HG03159 (cell line): Measurements from ENCODE around the gene CDH8.
"Not testable (repeated sequence)": the region's sequence is repeated elsewhere in the genome, so short reads cannot be mapped to it uniquely, and the experiment has no call there.

Source experiments
- ATAC-seq: cut with Tn5 transposase; IDR thresholded peaks from one replicate; pipeline ENCODE4 v1.9.1; 2021; ENCODE audit warnings: mild to moderate bottlenecking, moderate library complexity; ENCODE audit not compliant: unreplicated experiment

Gene CDH8

GRCh38 chr16:61872778-61873119 is 163.5 kb downstream of the CDH8 start:
- no peak for ATAC-seq

GRCh38 chr16:61871837-61872777 is 164.1 kb downstream of the CDH8 start:
- no peak for ATAC-seq

GRCh38 chr16:61862221-61863155 is 173.8 kb downstream of the CDH8 start:
- ATAC-seq = no peak

DNA sequence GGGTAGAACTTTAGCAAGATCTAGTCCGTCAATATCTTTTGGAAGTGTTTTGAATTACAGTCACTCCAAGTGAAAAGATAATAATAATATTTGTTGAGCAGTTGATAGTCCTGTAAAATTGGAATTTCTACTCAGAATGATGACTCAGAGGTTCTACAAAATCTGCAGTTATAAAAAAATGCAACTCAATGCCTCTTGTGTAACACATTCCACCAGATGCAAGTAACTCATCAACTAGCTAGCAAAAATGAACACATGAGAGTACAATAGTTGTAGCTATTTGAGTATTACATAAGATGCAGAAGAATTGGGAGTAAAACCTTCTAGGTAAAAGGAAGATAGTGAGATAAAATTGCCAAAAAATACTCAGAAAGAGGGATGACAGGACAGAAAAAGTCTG is 177.2 kb downstream of the CDH8 start:
- ATAC-seq = no peak

DNA sequence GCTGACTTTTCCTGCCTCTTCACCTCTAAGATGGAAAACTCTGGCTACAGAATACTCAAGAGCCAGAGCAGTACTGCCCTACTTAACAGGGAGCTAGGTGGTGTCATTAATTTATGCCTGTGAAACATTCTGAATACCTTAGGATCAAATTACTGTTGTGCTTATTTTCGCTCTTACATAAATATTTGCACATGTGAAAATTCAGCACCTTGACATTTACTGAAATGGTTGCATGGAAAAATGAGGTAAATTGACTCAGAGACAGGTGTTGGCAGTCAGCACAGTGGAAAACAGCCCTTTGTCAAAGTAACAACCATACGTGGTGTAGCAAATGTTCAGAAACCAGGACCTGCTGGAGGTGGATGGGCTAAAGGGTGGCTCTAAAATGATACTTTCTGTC is 193.6 kb downstream of the CDH8 start:
- ATAC-seq = no peak

DNA sequence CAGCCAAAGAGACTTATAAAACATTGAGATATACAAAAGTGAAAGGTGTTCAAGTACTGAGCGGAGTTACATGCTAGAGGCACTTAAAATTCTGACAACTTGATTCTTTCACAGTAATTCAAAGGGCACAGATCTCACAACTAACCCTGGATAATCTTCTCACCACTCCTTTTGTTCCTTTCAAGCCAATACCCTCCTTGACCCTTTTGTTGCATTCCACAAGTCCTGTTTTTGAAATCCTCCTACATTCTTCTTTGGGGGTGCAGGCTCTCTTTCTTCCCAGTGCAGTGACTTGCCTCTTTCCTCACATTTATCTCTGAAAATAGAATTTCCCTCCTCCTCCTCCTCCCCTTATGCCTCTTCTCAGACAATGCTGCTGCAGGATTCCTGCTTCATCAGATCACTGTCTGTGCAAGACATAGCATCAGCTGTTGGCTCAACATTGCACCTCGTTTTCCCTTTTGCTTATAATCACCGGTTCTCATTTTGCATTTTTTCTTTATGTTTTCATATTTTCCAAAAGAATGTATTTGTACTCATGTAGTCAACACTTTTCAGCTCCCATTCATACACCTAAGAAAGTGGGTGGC is 199.3 kb downstream of the CDH8 start:
- ATAC-seq = no peak

- ATAC-seq = no peak
Measured at GRCh38 chr16:61834082-61834481, 202.2 kb downstream of the CDH8 start.

DNA sequence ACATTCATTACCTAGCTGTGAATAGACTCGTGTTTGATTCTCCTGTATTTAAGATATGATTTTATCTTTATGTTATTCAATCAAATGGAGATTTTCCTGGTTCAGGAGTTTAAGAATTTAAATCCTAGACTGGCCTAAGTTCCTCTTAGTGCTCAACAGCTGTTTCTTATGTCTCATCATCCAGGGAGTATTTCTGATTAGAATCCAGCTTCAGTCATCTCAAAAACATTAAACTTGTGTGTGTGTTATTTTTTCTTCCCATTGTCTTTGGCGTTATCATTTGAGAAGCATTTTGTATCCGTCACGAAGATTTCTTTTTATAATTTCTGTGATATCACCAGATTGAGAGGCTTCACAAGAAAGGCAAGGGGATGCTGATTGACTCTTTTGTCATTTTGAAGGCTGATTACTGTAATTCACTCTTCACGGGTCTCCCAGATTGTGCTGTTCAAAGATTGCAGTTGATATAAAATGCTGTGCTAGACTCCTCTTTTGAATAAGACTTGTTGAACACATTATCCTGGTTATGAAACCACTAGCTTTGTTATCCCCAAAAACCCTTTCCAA is 204.8 kb downstream of the CDH8 start:
- ATAC-seq = no peak

GRCh38 chr16:61829631-61830030 is 206.6 kb downstream of the CDH8 start:
- no peak for ATAC-seq

- no peak for ATAC-seq
Measured at GRCh38 chr16:61823326-61823725, 212.9 kb downstream of the CDH8 start.

DNA sequence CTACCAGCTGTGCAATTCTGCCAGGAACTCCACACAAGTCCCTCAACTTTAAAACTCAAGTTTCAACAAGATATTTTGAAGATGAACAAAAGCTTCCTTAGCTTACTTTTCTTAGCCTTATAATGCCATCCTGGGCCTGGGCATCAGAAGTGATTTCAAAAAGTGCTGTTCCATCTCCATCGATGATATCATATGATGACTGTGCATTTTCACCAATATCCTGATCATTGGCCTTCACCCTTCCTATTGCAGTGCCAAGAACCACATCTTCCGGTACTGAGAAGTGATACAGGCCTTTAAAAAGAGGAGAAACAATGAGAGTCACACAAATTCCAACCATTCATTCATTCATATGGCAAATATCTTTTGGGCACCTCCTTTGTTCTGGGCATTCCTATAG is 215.4 kb downstream of the CDH8 start:
- no peak for ATAC-seq

- ATAC-seq = no peak
Measured at GRCh38 chr16:61820398-61820797, 215.8 kb downstream of the CDH8 start.

- ATAC-seq = no peak
Measured at GRCh38 chr16:61818850-61819249, 217.4 kb downstream of the CDH8 start.

DNA sequence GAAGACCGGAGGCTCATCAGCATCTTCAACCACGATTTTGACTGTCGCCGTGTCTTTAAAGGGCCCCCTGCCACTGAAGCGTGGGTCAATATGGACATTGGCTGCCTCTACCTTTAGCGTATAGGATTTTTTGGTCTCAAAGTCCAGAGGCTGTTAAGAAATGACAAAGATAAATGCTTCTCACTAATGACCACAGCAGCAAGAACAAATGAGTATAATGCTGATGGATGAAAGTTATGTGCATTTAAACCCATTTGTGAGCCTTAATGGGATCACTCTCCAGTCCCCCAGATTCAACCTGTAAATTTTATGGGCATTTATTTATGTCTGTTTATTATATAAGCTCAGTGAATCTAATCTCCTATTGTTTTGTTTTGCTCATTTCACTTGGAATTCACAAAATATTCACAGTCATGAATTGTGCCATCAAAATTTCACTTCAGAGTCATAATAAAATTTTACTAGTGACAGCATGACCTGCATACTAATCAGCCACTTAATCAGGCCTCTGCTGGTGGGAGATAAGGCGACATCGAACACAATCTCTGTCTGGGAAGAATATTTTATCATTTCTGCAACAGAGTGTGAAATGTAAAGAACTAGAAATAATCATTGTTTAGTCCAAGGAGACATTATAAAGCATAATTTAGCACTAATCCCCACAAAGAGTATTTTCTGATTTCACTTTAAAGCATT is 218.5 kb downstream of the CDH8 start:
- ATAC-seq = no peak

DNA sequence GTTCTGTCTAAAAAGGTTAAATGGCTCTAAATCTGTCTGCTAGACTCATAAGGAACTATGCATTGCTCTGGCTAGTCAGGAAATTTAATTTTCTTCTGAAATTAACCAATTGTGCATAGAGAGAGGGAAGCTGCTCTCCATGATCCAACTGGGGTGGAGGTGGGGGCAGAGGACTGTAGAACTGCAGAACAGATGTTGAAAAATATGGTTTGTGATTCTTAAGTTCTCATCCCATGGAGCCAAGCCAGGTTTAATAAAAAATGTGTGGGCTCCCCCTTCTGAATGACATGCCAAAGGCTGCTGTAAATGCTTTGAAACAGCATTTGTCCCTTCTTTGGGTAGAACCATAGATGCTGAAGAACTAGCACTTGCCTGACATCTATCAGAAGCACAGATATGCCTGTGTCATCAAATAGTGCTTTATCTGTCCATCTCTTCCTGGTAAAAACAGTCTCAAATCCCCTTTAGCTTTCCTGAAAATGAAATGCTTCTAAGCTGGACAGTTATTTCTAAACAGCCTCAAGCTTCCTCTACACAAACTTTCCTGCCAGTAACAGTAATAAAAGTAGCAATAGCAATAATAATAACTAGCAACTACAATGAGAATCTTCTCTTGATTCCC is 221.4 kb downstream of the CDH8 start:
- ATAC-seq = no peak

GRCh38 chr16:61813339-61813738 is 222.9 kb downstream of the CDH8 start:
- ATAC-seq = no peak

GRCh38 chr16:61812251-61812650 is 224.0 kb downstream of the CDH8 start:
- no peak for ATAC-seq

DNA sequence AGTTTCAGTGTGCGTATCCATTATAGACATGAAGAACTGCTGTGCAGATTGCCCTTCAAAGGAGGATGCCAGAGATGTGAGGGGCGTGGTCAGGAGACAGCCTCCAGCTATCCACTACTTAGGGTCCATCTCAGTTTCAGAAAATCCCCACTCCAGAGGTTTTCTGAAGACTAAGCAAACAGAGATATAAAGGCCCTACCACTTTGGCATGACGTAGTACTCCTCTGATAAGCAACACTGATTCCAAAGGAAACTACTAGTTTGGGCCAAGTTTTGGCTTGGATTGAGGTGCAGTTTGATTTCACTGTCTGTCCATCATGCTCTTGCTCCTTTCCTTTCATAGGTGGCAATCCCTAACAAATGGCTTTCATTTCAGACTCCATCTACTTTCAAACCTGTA is 228.7 kb downstream of the CDH8 start:
- no peak for ATAC-seq

GRCh38 chr16:61801217-61801616 is 235.0 kb downstream of the CDH8 start:
- ATAC-seq = not testable (repeated sequence)

- ATAC-seq = no peak
Measured at GRCh38 chr16:61798741-61799140, 237.5 kb downstream of the CDH8 start.
